22Rv1 (cell line): ENCODE data around the gene ADCY10.

Experiments used
- CTCF ChIP-seq: fragments of 450-650 bp; IDR thresholded peaks from 2 replicates; pipeline ENCODE4 v1.5.1; 2017; ENCODE audit warnings: mild to moderate bottlenecking
- ZFX ChIP-seq: fragments of 450-650 bp; IDR thresholded peaks from 2 replicates; pipeline ENCODE4 v1.6.1; 2017; ENCODE audit warnings: antibody characterized with exemption, borderline replicate concordance

GRCh38 chr1:167899253-167899681, 14.7 kb downstream of the ADCY10 start:
- no peak for TF ChIP-seq CTCF
- TF ChIP-seq ZFX: no peak
